ENCODE measurements around the gene TMEM184A.

DNA sequence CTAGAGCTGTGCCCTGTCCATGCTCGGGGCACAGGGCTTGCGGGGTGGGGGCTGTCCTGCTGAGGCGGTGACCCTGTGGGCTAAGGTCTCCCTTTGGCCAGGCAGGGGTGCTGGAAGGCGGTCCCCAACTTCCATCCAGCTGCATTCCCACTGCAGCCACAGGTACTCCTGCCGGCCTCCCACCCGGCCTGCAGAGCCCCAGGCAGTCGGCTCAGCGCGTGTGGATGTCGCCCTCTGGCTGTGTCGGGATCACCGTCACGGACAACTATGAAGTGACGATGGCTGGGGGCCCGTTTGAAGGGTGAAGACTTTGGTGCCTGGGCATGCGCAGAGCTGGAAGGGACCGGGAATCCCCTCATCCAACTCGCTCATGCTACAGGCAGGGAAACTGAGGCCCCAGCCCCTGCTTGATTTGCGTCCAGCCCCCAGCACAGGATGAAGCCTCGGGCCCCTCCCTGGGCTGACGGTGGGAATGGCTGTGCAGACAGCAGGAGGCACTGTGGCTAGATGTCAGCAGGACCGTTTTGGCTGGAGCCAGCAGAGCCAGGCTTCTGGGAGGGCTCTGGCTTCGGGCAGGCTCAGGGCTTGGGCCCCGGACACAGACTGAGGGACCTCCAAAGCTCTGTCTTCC lies 2.3 kb upstream of the TMEM184A start:
- TF ChIP-seq CTCF (IDR thresholded peaks at IDR 0.05) (peak; percentile 9 to 69 (median 52)), POLR2A (IDR thresholded peaks at IDR 0.05) (no peak)

All from heart left ventricle (tissue), 13 donors.